AG04449 (cell line): ENCODE data around the gene C17orf114.

Experiments used
- CTCF ChIA-PET: fragments of 350-600 bp; formaldehyde crosslinking; extraction: SDS; loops from one replicate; lab custom pipeline; 2021; ENCODE audit warnings: antibody characterized with exemption; lab: Yijun Ruan, JAX
- POLR2A ChIA-PET: fragments of 400-600, 350-600 bp; formaldehyde crosslinking; extraction: SDS; loops from one replicate; lab custom pipeline; 2020; ENCODE audit warnings: antibody characterized with exemption, inconsistent platforms; lab: Yijun Ruan, JAX
- DNase-seq: peaks from one replicate; pipeline ENCODE4 v3.0.0-alpha.2; 2010; ENCODE audit warnings: low read depth, low spot score
- H3K4me3 ChIP-seq: 2 replicates; pipeline ENCODE4 v1.5.1; 2011; ENCODE audit warnings: low read depth, mild to moderate bottlenecking, control low read depth, low read length
- TF ChIP-seq, protein P1 (sequence below): IDR thresholded peaks from one replicate; pipeline ENCODE4 v1.5.1; 2011; ENCODE audit warnings: mild to moderate bottlenecking, moderate library complexity, low read length, control low read depth, inconsistent platforms; ENCODE audit not compliant: insufficient read depth; ENCODE audit errors: missing control alignments

C17orf114 gene

DNA sequence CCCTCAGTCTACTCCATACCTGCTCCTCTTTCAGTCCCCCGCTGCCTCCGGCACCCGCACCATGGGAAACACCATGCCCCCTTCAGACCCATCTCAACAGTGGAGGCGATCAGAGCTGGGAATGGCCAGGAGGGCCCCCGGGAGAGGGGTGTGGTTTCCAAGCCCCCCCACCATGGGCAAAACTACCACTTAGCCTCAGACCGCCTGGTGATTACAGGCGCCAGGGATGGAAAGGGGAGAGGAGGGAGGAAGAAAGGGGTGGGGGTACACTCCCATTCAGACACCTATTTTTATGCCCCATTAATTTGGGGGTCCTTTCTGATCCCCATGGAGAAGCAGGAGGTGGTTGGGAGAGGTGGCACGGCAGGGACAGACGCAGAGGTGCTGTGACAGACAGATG, at the start of gene C17orf114:
C17orf114 (minus strand) TSS at position 101 of the 400 bp plus-strand sequence.
- H3K4me3 ChIP-seq: no peak within 1 kb of the TSS
- TF ChIP-seq, protein P1, sequence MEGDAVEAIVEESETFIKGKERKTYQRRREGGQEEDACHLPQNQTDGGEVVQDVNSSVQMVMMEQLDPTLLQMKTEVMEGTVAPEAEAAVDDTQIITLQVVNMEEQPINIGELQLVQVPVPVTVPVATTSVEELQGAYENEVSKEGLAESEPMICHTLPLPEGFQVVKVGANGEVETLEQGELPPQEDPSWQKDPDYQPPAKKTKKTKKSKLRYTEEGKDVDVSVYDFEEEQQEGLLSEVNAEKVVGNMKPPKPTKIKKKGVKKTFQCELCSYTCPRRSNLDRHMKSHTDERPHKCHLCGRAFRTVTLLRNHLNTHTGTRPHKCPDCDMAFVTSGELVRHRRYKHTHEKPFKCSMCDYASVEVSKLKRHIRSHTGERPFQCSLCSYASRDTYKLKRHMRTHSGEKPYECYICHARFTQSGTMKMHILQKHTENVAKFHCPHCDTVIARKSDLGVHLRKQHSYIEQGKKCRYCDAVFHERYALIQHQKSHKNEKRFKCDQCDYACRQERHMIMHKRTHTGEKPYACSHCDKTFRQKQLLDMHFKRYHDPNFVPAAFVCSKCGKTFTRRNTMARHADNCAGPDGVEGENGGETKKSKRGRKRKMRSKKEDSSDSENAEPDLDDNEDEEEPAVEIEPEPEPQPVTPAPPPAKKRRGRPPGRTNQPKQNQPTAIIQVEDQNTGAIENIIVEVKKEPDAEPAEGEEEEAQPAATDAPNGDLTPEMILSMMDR: no peak
- POLR2A ChIA-PET: no interaction called here
- CTCF ChIA-PET: no interaction called here
- no peak for DNase-seq

DNA sequence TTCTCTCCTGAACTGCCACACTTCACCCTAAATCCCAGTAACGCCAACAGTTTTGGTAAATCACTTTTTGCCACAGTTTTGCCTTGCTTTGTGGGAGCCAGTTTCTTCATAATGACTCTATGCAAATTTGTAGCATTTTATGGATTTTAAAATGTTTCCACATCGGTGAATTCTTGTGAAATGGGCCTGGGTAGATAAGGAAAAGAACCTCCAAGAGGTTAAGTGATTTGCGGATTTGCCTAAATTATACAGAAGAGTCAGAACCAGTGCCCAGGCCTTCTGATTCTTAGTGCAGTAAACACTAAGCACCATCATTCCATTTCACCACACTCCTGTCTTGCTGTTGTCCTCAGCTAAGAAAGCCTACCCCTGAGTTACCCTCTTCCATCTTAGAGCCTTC, 49.0 kb upstream of the C17orf114 start:
- TF ChIP-seq, protein P1: no peak
- POLR2A ChIA-PET: no interaction called here
- CTCF ChIA-PET: interaction anchor here (1.1 to 1.2 kb wide), 2 partner anchors 9 to 62 kb away, joined by 3 read pairs; no protein-coding TSS in a partner anchor
- DNase-seq: no peak
- H3K4me3 ChIP-seq: no peak overlapping the region

DNA sequence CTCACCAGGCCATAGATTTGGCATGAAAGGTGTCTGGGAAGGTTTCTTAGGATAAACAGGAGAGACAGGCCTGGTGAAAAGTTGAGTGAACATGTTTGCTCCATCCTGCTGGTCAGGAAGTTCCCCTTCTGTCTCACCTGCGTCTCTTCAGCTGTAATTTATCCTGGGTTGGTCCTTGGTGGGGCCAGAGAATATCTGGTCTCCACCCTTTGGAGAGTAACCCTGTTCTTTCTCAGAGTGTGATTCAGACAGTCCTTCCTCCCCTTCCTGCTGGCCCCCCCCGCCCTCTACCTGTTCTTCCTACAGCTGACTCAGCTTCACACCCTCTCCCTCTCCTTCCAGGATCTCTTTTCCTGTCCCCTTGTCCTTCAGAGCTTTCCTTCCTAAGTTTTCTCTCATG, 48.1 kb upstream of the C17orf114 start:
- no peak overlapping the region for H3K4me3 ChIP-seq
- POLR2A ChIA-PET: interaction anchor here (0.6 kb wide), 1 partner anchor 9 kb away, joined by 3 read pairs; no protein-coding TSS in a partner anchor
- TF ChIP-seq, protein P1: no peak
- CTCF ChIA-PET: interaction anchor here (0.7 to 2.0 kb wide), 6 partner anchors 8 to 62 kb away, joined by 3 to 6 read pairs (median 3); partner anchors contain the start of gene GLTPD2
- DNase-seq: no peak

DNA sequence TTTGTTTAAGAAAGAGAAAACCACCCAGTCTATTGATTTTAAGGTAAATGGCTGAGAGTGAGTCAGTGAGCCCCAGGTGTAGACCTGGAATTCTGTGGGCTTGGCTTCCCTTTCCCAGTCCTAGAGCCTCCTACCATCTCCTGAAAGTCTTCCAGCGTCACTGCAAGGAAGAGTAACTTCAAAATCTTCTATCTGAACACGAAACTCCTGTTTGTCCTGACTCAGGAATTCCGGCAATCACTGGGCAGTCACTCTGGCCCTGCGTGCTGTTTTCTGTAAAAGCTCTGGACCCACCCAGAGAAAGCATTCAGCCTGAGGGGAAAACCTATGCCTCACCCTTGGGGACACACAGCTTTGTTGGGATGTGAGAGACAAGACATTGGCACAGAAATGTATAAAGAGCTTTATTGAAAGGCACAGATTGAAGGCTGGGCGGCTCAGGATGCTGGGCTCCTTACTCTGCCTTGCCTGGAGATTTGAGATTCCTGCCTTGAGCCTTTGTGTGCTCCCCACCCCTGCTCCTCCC, 46.9 kb upstream of the C17orf114 start:
- no peak for DNase-seq
- ChIA-PET POLR2A (no interaction called here), CTCF (interaction anchor here (1.8 to 2.0 kb wide), 2 partner anchors 9 kb away, joined by 4 to 6 read pairs; no protein-coding TSS in a partner anchor)
- no peak overlapping the region for H3K4me3 ChIP-seq
- TF ChIP-seq, protein P1: no peak

DNA sequence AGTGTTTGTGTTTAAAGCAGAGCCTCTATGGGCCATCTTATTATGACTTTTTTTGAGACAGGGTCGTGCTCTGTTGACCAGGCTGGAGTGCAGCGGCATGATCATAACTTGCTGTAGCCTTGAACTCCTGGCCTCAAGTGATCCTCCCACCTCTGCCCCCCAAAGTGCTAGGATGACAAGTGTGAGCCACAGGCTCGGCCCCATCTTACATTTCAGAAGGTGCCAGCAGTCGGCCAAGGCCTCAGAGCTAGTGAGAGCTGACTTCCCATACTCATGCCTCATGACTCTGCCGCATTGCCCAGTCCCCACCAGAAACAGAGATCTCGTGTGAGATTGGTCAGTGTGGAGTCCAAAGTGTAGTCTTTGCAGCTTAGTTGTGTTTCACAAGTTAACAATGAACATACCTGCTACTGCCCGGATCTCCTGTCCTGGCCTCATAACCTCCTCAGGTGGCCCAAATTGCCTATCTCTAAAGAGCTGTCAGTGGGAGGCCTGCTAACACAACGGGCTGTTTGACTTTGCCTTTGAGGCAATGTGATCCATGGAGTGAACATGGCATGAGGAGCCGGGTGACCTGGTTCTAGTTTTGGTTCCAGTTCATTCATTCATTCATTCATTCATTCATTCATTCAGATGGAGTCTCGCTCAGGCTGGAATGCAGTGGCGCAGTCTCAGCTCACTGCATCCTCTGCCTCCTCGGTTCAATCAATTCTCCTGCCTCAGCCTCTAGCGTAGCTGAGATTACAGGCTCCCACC, 44.7 kb upstream of the C17orf114 start:
- ChIA-PET POLR2A (no interaction called here), CTCF (interaction anchor here (1.3 to 1.5 kb wide), 2 partner anchors 12 to 56 kb away, joined by 3 read pairs; no protein-coding TSS in a partner anchor)
- TF ChIP-seq, protein P1: no peak
- DNase-seq: no peak
- no peak overlapping the region for H3K4me3 ChIP-seq

DNA sequence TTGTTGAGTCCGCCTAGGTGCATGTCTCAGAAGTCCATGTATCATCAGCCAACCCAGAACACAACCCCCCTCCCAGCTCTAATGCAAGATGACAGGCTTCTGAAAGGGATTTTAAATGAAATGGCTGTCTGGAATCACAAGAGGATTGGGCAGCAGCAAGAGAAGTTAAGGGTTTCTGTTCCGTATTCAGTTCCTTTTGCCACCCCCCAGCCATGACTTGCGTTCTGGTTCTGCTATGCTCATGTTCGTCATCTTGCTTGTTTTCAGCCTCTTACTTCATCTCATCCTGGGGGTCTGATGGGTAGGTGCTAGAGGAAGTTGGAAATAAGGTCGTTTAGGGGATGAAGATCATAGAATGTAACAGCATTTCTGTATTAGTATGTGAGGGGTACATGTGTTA, 43.0 kb upstream of the C17orf114 start:
- POLR2A ChIA-PET: no interaction called here
- CTCF ChIA-PET: interaction anchor here (0.8 to 1.3 kb wide), 2 partner anchors 10 to 57 kb away, joined by 3 read pairs; partner anchors contain the start of gene GLTPD2
- no peak overlapping the region for H3K4me3 ChIP-seq
- no peak for DNase-seq
- TF ChIP-seq, protein P1: no peak
